ENCODE data around the gene DMRTB1. TPM values are rescaled to one million over a fixed set of nuclear protein-coding genes. Genes with fewer than 3 reads are reported as not detected.

The DMRTB1 gene
- total RNA-seq, 1 donor from 2014 or later: not detected

DNA sequence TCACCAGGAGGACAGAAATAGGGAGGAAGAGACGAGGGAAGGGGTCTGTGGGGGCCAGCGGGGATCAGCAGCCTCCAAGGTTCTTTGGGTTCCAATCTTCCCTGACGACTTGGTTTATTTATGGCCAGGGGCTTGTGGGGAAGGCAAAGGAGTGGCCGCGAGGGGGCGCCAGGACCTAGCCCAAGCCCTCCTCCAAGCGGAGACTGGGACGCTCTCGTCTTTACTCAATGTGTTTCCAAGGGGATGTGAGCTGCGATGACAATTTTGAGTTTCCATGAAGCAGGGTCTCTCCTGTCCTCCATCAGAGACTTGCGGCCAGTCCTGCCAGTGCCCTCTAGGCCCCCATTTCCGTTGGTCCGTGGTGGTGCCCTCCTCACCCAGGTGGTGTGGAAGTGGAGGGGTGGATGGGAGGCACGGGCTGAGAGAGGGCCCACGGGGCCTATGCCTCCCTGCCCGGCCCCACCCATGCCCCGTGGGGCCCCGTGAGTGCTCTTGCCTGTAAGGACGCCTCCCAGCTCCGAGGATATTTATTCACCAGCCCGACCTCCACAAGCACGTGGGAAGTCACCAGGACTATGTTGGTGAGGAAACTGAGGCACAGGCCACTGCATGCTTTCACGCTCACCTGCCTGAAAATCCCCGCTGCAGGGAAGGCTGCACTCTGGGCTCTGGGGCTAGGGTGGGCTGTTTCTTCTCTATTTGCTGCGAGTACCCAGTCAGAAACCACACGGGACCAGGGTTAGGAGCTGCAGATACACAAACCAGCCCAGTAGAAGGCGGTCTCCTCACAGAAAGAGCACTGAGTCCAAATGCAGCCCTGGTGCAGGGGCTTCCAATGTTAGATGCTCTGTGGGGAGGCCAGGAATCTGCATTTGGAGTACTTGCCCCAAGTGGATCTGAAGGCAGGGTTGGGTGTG lies 26.5 kb downstream of the DMRTB1 start:
- Mint-ChIP-seq H3K4me3 (no peak overlapping the region), H3K36me3 (no peaks in the 10 kb centered on the region), H3K27me3 (peaks cover 36% of the 10 kb centered on the region), H3K27ac (no peak overlapping the region), H3K9me3 (no peaks in the 10 kb centered on the region), H3K4me1 (ENCODE audit: unreplicated experiment) (peaks cover 10% of the 10 kb centered on the region)
- peak; percentile 92 for DNase-seq (ENCODE audit: extremely low spot score, unreplicated experiment)
- TF ChIP-seq CTCF (conservative IDR thresholded peaks at IDR 0.05): peak; percentile 98

DNA sequence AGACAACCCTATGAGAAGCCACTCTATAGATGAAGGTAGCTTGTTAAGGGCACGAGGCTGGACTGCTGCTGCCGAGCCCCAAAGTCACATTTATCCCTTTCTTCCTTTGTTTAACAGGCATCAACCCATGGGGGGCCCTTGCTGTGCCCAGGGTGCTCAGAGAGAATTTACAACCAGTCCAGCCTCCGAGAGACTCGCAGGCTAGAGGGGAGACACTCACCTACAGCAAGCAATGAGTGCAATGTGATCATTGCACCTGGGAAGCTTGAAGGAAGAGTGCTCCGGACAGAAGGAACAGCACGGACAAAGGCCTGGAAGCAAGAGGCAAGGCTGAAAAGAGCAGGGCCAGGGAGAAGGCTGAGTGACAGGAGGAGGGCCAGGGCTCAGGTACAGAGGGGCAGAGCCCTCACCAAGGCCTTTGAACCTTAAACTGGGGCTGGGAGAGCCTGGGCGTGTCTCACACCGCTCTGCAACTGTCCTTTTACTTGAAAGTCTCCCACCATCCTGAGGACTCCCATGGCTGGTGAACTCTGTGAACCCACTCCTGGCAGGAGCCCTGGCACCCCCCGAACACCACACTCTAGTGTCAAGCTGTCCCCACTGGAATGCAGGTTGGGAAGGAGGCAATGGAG lies 27.3 kb downstream of the DMRTB1 start:
- TF ChIP-seq CTCF (conservative IDR thresholded peaks at IDR 0.05): no peak
- DNase-seq (ENCODE audit: extremely low spot score, unreplicated experiment): no peak
- H3K27me3 Mint-ChIP-seq: peaks cover 36% of the 10 kb centered on the region
- H3K4me3 Mint-ChIP-seq: no peak overlapping the region
- peaks cover 10% of the 10 kb centered on the region for H3K4me1 Mint-ChIP-seq (ENCODE audit: unreplicated experiment)
- no peaks in the 10 kb centered on the region for H3K9me3 Mint-ChIP-seq
- no peaks in the 10 kb centered on the region for H3K36me3 Mint-ChIP-seq
- H3K27ac Mint-ChIP-seq: no peak overlapping the region

DNA sequence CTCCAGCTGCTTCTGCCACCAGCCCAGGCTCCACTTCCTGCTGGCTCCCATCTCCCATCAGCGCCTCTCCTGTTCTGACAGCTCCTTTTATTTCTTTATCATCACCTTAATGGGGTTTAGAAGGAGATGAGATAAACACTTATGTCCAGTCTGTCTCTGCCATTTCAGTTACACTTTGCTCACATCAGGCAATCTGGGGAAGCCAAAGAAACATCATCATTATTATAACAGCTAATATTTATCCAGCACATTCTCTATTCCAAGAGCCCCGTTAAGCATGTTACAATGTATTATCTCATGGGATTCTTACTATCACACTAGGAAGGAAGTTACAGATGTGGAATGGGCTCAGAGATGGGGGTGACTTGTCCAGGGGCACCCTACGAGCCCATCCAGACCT lies 31.2 kb downstream of the DMRTB1 start:
- H3K4me1 Mint-ChIP-seq (ENCODE audit: unreplicated experiment): peaks cover 8% of the 10 kb centered on the region
- no peaks in the 10 kb centered on the region for H3K36me3 Mint-ChIP-seq
- H3K9me3 Mint-ChIP-seq: no peaks in the 10 kb centered on the region
- H3K27ac Mint-ChIP-seq: no peak overlapping the region
- H3K4me3 Mint-ChIP-seq: no peak overlapping the region
- no peak for TF ChIP-seq CTCF (conservative IDR thresholded peaks at IDR 0.05)
- DNase-seq (ENCODE audit: extremely low spot score, unreplicated experiment): no peak
- H3K27me3 Mint-ChIP-seq: peaks cover 30% of the 10 kb centered on the region

- Mint-ChIP-seq H3K4me3 (no peak overlapping the region), H3K36me3 (no peaks in the 10 kb centered on the region), H3K27me3 (peaks cover 5% of the 10 kb centered on the region), H3K9me3 (no peaks in the 10 kb centered on the region), H3K4me1 (ENCODE audit: unreplicated experiment) (peaks cover 9% of the 10 kb centered on the region), H3K27ac (no peak overlapping the region)
- no peak for TF ChIP-seq CTCF (conservative IDR thresholded peaks at IDR 0.05)
- DNase-seq (ENCODE audit: extremely low spot score, unreplicated experiment): no peak
Observed at GRCh38 chr1:53495633-53496345, 36.6 kb downstream of the DMRTB1 start.

DNA sequence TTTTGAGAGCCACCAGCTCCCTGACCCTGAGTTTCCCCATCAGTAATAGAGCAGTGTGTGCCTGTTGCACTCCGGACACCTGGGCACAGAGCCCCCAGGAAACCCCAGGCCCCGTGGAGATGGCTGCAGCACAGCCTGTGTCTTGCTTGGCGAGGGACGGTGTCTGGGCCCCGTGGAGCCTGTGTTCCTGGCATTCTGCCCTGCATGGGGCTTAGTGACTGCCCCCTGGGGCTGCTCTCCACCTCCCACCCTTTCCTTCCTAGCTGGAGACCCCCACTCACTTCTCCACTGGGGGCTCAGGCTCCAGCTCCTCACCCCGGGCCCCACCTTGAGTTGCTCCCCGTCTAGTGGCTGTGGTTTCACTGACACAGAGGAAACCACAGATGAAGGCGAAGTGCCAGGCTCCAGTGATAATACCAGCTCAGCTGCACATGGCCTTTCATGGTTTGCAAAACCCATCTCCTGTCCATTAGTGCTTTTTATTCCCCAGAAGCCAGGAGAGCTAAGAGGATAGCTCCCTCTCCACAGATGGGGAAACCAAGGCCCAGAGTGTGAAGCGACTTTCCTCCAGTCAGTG lies 39.4 kb downstream of the DMRTB1 start:
- Mint-ChIP-seq H3K4me1 (ENCODE audit: unreplicated experiment) (peaks cover 11% of the 10 kb centered on the region), H3K27me3 (peaks cover 2% of the 10 kb centered on the region), H3K4me3 (no peak overlapping the region), H3K9me3 (no peaks in the 10 kb centered on the region), H3K27ac (no peak overlapping the region), H3K36me3 (no peaks in the 10 kb centered on the region)
- DNase-seq (ENCODE audit: extremely low spot score, unreplicated experiment): no peak
- TF ChIP-seq CTCF (conservative IDR thresholded peaks at IDR 0.05): no peak

Data from type B pancreatic cell (in vitro differentiated cells).